ENCODE measurements around the gene SIRPA.

SIRPA gene

DNA sequence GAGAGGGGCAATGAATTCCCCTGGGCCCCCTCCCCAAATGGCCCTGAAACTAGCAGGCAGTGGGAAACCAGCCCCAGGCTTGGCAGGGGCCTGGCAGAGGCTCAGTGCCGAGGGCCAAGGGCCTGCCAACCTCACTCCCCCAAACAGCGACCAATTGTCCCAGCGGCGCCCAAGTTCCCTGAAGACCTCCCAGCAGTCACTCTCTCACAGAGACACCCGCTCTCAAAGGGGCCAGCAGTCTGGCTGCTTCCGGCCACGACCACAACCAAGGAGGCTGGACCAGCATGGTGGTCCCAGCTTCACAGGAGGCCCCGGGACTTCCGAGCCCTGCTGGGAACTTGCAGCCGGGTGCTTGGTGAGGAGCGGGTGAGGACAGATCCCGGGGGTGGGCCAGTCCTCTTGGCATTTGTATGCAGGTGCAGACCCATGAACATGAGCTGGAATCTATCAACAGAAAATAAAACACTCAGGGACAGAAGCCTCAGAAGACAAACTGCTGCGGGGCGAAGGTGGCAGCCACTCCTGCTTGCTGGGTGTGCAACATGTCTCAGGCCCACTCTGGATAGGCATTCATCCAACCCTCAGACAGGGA is 17.5 kb upstream of the SIRPA start:
- TF ChIP-seq, protein P1, sequence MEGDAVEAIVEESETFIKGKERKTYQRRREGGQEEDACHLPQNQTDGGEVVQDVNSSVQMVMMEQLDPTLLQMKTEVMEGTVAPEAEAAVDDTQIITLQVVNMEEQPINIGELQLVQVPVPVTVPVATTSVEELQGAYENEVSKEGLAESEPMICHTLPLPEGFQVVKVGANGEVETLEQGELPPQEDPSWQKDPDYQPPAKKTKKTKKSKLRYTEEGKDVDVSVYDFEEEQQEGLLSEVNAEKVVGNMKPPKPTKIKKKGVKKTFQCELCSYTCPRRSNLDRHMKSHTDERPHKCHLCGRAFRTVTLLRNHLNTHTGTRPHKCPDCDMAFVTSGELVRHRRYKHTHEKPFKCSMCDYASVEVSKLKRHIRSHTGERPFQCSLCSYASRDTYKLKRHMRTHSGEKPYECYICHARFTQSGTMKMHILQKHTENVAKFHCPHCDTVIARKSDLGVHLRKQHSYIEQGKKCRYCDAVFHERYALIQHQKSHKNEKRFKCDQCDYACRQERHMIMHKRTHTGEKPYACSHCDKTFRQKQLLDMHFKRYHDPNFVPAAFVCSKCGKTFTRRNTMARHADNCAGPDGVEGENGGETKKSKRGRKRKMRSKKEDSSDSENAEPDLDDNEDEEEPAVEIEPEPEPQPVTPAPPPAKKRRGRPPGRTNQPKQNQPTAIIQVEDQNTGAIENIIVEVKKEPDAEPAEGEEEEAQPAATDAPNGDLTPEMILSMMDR (IDR thresholded peaks at IDR 0.05): no peak
- no peaks in the 10 kb centered on the region for H3K9me3 ChIP-seq
- H3K4me3 ChIP-seq (ENCODE audit: low read depth in 1 of 2, low read length in 1 of 2): no peak overlapping the region
- no peaks in the 10 kb centered on the region for H3K27me3 ChIP-seq
- no peak overlapping the region for H3K27ac ChIP-seq
- peaks cover 77 to 78% of the 10 kb centered on the region in 2 experiments for H3K4me1 ChIP-seq (ENCODE audit: control insufficient read depth in 1 of 2, insufficient read depth in 1 of 2, low read depth in 1 of 2, low read length in 1 of 2)
- peaks cover 9% of the 10 kb centered on the region for H3K36me3 ChIP-seq

DNA sequence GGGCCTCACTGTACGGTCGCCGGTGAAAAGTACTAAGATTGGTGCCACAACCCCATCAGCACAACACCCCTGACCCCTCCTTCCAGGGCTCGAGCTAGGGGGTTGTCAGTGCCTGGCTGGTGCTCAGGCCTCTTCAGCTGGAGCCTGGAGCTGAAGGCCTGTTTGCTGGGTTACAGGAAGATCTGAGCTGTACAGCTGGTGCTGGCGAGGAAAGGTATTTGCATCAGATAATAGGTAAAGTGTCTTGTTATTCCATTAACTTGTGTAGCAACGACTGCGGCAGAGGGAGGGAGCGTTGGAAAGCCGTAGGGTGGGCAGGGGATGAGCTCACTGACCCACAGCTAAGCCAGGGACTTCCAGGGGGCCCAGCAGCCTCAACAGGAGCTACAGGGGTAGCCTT is 15.8 kb upstream of the SIRPA start:
- peaks cover 9% of the 10 kb centered on the region for H3K36me3 ChIP-seq
- H3K27me3 ChIP-seq: no peaks in the 10 kb centered on the region
- peaks cover 77 to 78% of the 10 kb centered on the region in 2 experiments for H3K4me1 ChIP-seq (ENCODE audit: control insufficient read depth in 1 of 2, insufficient read depth in 1 of 2, low read depth in 1 of 2, low read length in 1 of 2)
- no peak overlapping the region for H3K27ac ChIP-seq
- no peak overlapping the region for H3K4me3 ChIP-seq (ENCODE audit: low read depth in 1 of 2, low read length in 1 of 2)
- TF ChIP-seq, protein P1 (IDR thresholded peaks at IDR 0.05): no peak
- H3K9me3 ChIP-seq: no peaks in the 10 kb centered on the region

DNA sequence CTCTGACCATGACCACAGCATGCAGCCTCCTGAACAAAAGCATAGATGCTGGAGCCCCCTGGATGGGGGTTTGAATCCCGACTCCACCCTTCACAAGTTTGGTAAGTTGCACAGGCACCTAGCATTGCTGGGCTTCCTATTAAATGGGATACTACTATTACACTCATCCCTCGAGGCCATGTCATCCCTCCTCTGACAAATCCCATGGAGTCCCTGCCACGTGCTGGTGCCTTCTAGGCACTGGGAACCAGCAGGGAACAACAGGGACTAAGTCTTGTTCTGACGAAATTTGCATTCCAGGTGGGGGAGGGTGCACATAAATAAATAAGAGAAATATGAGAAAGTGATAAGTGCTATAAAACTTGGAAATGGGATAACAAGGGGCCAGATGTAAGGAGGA is 15.3 kb upstream of the SIRPA start:
- TF ChIP-seq, protein P1 (IDR thresholded peaks at IDR 0.05): no peak
- Histone ChIP-seq H3K27me3 (no peaks in the 10 kb centered on the region), H3K9me3 (no peaks in the 10 kb centered on the region), H3K4me1 (ENCODE audit: control insufficient read depth in 1 of 2, insufficient read depth in 1 of 2, low read depth in 1 of 2, low read length in 1 of 2) (peaks cover 76 to 77% of the 10 kb centered on the region in 2 experiments), H3K27ac (no peak overlapping the region), H3K4me3 (ENCODE audit: low read depth in 1 of 2, low read length in 1 of 2) (no peak overlapping the region), H3K36me3 (peaks cover 9% of the 10 kb centered on the region)

DNA sequence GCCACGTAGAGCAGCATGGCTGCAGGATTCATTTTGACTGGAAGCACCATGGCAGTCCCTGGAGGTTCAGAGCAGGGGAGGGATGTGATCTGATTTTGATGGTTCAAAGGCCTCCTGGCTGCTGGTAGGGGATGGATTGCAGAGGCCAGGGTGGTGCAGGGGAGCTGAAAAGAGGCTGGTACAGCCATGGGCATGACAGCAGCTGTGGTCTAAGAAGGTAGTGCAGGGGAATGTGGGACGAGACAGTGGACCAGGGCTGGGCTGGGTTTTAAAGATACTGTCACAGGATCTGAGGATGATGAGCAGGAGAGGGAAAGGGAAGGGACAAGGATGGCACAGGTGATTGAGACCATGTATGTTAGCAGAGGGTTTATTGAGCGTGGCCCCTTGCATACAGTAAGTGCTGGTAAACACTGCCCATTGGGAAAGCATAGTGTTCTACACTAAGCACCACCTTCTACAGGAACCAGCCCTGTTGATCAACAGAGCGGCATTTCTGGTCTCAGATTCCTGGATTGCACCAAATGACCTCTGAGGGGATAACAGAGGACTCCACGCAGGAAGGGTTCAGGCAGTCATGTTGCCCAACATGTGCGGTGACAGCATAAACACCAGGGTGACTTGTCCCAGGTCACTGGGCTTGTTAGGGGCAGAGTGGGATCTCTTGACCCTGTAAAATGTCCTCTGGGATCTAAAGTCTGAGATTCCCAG is 14.5 kb upstream of the SIRPA start:
- Histone ChIP-seq H3K9me3 (no peaks in the 10 kb centered on the region), H3K36me3 (peaks cover 14% of the 10 kb centered on the region), H3K27ac (peak overlapping the region; percentile 76), H3K27me3 (no peaks in the 10 kb centered on the region), H3K4me1 (ENCODE audit: control insufficient read depth in 1 of 2, insufficient read depth in 1 of 2, low read depth in 1 of 2, low read length in 1 of 2) (peaks cover 74 to 75% of the 10 kb centered on the region in 2 experiments), H3K4me3 (ENCODE audit: low read depth in 1 of 2, low read length in 1 of 2) (peak overlapping the region in 1 of 2 experiments; percentile 5)
- TF ChIP-seq, protein P1 (IDR thresholded peaks at IDR 0.05): no peak

DNA sequence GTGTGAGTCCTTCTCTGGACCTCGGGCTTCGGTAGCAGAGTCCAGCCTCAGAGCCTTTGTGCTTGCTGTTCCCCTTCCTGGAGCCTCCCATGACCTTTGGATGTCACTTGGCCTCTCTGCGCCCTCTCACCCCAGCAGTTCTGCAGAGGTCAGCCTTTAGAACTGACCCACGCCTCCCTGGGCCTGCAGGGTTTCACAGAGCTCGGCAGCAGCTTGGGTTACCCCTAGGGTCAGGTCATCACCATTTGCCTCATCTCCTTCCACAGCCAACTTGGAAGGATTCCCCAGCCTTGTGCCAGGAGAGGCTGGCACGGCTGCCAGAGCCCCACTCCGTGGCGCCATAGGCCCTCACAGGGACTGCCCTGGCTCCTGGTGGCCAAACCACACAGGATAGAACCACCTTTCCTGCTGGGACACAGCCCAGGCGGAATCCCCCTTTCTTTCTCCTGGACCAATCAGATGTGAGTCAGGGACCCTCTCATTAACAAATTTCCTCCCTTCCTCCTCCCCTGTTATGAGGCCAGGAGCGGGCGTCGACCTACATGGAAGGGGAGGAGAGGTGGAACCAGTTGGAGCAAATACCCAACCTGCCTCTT is 13.9 kb upstream of the SIRPA start:
- Histone ChIP-seq H3K4me1 (ENCODE audit: control insufficient read depth in 1 of 2, insufficient read depth in 1 of 2, low read depth in 1 of 2, low read length in 1 of 2) (peaks cover 68 to 72% of the 10 kb centered on the region in 2 experiments), H3K36me3 (peaks cover 15% of the 10 kb centered on the region), H3K4me3 (ENCODE audit: low read depth in 1 of 2, low read length in 1 of 2) (peak overlapping the region in 1 of 2 experiments; percentile 5), H3K9me3 (no peaks in the 10 kb centered on the region), H3K27ac (peak overlapping the region; percentile 76), H3K27me3 (no peaks in the 10 kb centered on the region)
- TF ChIP-seq, protein P1 (IDR thresholded peaks at IDR 0.05): no peak

Measured in neutrophil (primary cell).